ENCODE measurements around the gene HBB.

DNA sequence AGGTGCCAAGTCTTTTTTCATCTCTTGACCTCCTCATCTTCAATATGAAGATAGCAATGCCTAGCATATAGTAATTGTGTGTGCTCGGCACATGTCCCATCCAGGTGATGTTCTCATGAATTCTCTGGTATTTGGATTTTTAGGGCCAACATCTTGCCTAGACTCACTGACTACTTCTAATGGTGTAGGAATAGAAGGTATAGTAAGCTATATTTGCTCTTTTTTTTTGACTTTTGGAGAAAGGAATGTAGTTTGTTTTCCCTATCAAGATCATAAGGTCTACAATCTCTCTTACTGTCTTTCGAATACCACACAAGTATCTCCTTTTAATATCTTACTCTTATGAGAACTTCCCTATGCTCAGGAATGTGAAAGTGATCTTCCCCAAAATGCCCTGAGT, 4.2 kb upstream of the HBB start:
- TF ChIP-seq, protein P1, sequence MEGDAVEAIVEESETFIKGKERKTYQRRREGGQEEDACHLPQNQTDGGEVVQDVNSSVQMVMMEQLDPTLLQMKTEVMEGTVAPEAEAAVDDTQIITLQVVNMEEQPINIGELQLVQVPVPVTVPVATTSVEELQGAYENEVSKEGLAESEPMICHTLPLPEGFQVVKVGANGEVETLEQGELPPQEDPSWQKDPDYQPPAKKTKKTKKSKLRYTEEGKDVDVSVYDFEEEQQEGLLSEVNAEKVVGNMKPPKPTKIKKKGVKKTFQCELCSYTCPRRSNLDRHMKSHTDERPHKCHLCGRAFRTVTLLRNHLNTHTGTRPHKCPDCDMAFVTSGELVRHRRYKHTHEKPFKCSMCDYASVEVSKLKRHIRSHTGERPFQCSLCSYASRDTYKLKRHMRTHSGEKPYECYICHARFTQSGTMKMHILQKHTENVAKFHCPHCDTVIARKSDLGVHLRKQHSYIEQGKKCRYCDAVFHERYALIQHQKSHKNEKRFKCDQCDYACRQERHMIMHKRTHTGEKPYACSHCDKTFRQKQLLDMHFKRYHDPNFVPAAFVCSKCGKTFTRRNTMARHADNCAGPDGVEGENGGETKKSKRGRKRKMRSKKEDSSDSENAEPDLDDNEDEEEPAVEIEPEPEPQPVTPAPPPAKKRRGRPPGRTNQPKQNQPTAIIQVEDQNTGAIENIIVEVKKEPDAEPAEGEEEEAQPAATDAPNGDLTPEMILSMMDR (IDR thresholded peaks at IDR 0.05): no peak
- TF ChIP-seq POLR2A (IDR thresholded peaks at IDR 0.05): no peak
- TF ChIP-seq POLR2AphosphoS5 (IDR thresholded peaks at IDR 0.05): no peak
- TF ChIP-seq EP300 (IDR thresholded peaks at IDR 0.05): no peak

All from gastroesophageal sphincter (tissue), 3 donors.